NCI-H524 (cell line): Measurements from ENCODE around the gene CREB5.

Experiments used
- DNase-seq, 2 experiments: peaks; one replicate each; lab custom pipeline; 2025; lab: John Stamatoyannopoulos, UW

The CREB5 gene

DNA sequence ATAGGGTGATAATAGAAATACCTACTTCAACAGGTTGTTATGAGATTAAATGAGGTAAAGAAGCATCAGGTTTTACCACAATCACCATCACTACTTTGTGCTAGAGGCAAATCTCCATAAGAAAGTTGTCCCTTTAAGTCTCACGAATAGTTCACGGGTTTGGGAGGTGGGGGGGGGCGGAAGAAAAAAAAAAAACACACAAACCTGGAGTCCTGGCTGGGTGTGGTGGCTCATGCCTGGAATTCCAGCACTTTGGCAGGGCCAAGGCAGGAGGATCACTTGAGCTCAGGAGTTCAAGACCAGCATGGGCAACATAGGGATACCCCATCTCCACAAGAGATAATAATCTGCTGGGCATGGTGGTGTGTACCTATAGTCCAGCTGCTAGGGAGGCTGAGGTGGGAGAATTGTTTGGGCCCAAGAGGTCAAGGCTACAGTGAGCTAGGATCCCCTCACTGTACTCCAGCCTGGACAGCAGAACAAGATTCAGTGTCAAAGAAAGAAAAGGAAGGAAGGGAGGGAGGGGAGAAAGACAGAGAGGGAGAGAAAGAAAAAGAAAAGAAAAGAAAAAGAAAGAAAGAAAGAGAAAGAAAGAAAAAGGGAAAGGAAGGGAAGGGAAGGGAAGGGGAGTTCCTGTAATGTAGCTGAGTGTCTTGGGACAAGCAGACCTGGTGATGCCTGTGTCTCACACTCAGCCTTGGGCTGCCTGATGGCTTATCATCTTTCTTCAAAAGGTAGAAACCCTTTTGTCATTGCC is 231.4 kb downstream of the CREB5 start:
- DNase-seq = no peak

DNA sequence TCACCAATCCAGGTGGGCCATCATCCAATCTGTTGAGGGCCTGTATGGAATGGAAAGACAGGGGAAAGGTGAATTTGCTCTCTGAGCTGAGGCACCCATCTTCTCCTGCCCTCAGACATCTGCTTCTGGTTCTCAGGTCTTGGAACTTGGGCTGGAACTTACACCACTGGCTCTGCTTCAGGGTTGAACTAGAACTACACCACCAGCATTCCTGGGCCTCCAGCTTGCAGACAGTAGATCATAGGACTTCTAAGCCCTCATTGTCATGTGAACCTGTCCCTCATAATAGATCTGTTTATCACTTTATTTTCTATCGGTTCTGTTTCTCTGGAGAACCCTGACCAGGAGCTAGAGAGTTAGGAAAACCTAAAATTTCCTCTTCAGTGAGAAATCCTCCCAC is 233.5 kb downstream of the CREB5 start:
- DNase-seq = no peak

DNA sequence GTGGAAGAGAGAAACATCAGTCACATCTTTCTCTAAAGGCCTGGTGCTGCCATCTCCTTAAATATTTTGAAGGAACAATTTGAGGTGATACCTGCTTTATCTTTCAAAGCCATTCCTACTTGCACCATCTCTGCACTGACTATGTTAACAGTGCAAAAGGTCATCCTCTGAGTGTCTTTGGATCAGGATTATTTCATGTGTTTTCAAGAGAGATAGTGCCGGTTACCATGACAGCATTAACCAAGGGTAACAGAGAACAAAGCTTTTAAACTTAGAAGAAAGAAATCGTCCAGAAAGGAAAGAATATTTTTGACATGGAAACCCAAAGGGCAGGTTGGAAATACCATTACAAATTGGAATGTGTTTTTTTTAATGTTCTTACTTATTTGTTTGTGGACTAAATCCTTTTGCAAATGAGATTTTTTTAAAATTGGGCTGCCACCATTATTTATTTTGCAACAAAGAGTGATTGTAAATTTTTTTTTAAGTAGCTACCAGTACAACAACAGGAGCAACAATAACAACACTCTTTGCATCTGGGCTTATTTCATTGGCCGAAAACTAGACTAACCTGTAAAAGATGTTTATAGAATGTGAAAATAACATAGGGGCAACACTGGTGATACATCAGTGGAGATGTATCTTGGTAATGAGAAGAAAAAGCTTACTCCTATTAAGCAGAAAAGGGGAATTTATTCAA is 234.2 kb downstream of the CREB5 start:
- no peak for DNase-seq

- no peak for DNase-seq
Observed at GRCh38 chr7:28647076-28647421, 234.7 kb downstream of the CREB5 start.

- DNase-seq = no peak
Observed at GRCh38 chr7:28649189-28649588, 236.9 kb downstream of the CREB5 start.

- DNase-seq = no peak
Observed at GRCh38 chr7:28649811-28650210, 237.5 kb downstream of the CREB5 start.

DNA sequence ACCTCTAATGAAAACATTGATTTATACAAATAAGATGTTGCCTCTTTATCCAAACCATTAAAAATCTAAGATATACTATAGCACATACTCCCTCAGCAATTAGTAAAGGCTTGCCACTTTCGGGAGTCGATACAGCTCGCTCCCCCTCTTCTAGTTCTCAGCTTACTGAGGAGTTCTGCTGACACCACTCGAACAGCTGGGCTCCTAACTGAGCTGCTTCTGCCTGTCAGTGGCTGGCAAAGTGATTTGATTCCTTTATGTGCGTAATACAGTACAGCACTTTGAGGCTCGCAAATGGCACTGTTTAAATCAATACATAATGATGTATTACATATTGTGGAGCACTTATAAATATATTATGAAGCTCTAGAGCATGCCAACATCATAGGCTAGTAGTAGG is 241.8 kb downstream of the CREB5 start:
- peak; percentile 59 to 78 for DNase-seq

DNA sequence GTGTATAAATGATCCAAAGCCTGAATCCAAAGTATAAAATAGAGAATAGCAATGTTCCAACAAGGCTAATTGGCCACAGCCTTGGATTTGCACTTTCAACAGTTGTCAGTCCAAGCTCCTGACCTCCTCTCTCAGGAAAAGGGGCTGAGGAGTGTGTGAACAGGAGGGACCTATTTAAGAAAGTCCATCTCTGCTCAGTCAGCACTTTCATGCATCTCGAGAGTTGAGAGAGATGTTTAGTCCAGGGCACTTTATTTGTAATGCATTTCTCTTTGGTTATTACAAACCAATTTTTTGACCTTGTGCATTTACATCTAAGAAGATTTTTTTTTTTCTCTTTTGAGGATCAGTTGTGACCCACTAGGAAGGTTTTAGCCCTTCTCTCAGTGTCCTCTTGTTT is 244.2 kb downstream of the CREB5 start:
- no peak for DNase-seq

DNA sequence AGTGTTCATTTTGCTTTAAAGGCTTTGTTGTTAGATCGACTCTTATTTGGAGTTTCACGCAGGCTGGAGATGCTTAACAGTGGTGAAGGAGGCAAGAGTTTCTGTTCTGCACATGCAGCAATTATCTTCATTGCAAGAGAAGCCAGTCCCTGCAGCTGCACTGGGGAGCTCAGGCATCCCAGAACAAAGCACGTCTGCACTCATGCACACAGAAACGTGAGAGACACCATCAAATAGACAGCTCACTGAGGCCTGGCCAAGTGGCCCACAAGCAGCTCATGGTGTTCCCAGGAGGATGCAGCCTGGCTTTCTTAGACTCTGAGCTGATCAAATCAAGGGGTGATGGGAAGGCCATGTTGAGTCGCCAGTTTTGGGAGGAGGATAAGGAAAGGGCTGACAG is 246.1 kb downstream of the CREB5 start:
- no peak for DNase-seq

GRCh38 chr7:28660132-28660531 is 247.8 kb downstream of the CREB5 start:
- no peak for DNase-seq

- no peak for DNase-seq
Observed at GRCh38 chr7:28661826-28662595, 249.7 kb downstream of the CREB5 start.

- no peak for DNase-seq
Observed at GRCh38 chr7:28666154-28666553, 253.8 kb downstream of the CREB5 start.

- no peak for DNase-seq
Observed at GRCh38 chr7:28668085-28668484, 255.8 kb downstream of the CREB5 start.

DNA sequence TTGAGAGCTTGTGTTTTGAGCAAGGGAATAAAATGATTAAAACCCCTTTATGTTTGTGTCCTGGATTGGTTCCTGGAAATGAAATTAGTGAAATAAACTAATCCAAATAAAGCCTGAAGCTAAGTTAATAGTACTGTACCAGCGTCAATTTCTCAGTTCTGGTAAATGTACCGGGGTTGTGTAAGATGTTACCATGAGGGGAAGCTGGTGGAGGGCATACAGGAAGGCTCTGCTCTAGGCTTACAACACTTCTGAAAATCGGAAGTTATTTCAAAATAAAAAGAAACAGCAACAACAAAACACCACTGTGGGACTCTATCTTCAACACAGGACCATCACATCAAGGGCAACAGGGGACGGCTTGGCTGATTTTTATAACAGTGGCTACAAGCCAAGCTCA is 257.0 kb downstream of the CREB5 start:
- no peak for DNase-seq

DNA sequence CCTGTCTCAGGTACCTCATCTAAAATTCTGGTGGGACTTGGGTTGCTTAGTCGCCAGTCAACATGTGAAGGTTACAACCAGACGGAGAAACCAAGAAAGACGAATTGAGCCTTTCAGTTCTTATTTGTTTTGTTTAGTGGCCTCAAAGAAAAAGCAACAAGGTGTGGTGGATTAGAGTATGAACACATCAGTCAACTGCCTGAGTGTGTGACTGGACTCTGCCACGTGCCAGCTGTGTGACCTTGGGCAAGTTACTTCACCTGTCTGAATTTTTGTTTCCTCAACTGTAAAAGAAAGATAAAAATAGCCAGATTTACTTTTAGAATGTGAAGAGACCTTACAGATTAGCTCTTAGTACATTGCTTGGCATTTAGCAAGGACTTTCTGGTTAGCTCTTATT is 259.2 kb downstream of the CREB5 start:
- no peak for DNase-seq

DNA sequence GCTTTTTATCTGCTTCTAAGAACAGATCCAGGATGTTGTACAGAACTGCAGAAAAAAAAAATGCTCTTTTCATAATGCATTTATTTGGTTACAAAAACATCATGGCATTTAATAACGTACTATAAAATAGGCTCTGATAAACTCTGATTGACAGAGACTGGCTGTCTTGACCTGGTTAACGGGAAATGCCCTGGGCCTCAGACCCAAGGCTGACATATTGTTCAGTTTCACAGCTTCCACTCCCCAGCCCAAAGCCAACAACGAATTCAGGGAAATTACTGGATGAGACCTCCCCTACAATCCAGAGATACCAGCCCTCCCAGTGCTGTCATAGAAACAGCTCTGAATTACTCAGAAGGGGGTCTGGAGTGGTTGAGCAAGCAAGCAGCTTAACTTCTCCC is 260.1 kb downstream of the CREB5 start:
- peak in 1 of 2 experiments; percentile 4 for DNase-seq

DNA sequence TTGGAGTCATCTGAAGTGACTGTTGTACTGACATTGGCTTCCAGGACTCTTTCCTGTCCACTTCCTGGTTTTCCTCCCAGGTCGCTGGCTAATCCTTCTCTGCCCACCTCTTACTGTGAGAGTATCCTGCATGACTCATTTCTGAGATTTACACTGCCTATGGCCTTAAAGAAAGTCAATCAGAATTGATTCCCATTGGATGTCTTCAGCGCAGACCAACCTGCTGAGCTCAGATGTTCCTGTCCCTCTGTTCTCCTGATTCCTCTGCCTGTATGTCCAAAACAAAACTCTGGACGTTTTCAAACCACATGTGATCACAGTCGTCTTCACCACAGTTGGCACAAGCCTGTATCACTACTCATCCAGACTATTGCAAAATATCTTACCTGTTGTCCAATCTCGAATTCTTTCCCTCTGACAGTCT is 262.1 kb downstream of the CREB5 start:
- DNase-seq = no peak

GRCh38 chr7:28675429-28675828 is 263.1 kb downstream of the CREB5 start:
- no peak for DNase-seq

DNA sequence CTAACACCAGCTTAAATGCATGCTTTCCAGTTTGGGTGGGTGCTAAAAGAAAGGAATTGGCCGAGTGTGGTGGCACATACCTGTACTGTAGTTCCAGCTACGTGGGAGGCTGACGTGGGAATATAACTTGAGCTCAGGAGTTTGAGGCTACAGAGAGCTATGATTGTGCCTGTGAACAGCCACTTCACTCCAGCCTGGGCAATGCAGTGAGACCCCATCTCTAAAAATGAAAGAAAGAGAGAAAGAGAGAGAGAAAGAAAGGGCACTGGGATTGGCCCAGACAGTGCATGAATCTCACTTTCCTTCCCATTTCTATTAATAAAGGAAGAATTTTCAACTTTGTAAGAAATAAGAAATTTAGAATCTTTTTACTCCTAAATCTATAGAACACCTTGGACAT is 265.4 kb downstream of the CREB5 start:
- no peak for DNase-seq

- DNase-seq = no peak
Observed at GRCh38 chr7:28678431-28678965, 266.2 kb downstream of the CREB5 start.

DNA sequence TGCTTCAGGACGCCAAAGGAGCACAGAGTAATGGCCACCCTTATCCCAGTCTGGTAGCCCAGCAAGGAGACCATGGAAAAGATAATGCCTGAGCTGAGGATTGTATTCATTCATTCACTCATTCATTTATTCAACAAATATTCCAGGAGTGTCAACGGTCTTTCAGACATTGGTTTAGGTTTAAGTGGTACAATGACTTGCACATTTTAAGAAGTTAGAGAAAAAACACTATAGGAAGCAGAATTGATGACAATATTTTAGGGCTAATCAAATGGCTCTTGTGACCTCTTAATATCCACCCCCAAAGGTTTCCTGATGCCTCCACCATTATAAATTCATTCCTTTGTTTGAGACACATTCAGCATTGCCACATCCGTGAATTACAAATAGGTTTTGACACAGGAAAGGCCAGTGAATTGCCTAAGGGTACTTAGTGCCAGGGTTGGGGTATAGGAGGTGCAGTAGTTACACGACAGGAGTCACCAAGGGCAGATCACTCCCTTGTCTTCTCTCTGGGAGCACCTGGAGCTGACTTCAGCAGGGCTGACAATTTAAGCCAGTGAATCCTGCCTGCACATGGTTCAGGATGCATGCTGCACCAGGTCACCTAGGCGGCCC is 269.5 kb downstream of the CREB5 start:
- DNase-seq = no peak

DNA sequence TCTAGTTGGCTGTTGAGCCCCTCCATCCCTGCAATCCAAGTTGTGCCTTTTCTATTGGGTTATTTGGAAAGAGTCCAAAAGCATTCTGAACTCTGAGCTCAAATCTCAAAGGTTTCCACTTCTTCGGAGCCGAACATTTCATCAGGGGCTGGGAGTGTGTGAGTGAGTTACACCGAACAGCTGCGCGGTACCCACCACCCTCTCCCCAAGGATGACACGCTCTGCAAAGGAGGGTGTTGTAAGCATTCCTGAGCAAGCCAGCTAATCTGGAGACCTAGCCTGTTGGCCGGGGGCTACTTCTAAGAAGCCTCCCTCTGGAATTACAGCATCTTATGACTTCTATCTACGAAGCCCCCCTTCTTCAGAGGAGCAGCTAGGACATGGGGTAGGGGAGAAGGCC is 270.5 kb downstream of the CREB5 start:
- no peak for DNase-seq
